Glutamatergic neuron (in vitro differentiated cells): ENCODE results near the gene MACROD2. TPM values are rescaled to one million over a fixed set of nuclear protein-coding genes. Genes with fewer than 3 reads are reported as not detected.

Experiments
- DNase-seq: peaks from one replicate; pipeline ENCODE4 v3.0.0; 2022
- H3K27ac Mint-ChIP-seq: one replicate; pipeline ENCODE4 v1.8.0; 2020; ENCODE audit warnings: mild to moderate bottlenecking, mixed read lengths, inconsistent platforms; ENCODE audit not compliant: unreplicated experiment
- H3K27me3 Mint-ChIP-seq: one replicate; pipeline ENCODE4 v1.8.0; 2020; ENCODE audit warnings: mild to moderate bottlenecking, moderate library complexity, mixed read lengths, inconsistent platforms; ENCODE audit not compliant: unreplicated experiment
- H3K36me3 Mint-ChIP-seq: one replicate; pipeline ENCODE4 v1.8.0; 2020; ENCODE audit warnings: mild to moderate bottlenecking, mixed read lengths, inconsistent platforms; ENCODE audit not compliant: unreplicated experiment
- H3K4me1 Mint-ChIP-seq: one replicate; pipeline ENCODE4 v1.8.0; 2020; ENCODE audit warnings: mild to moderate bottlenecking, low read depth, mixed read lengths, inconsistent platforms; ENCODE audit not compliant: unreplicated experiment
- H3K4me3 Mint-ChIP-seq: one replicate; pipeline ENCODE4 v1.8.0; 2020; ENCODE audit warnings: mild to moderate bottlenecking, mixed read lengths, inconsistent platforms; ENCODE audit not compliant: unreplicated experiment
- H3K9me3 Mint-ChIP-seq: one replicate; pipeline ENCODE4 v1.8.0; 2020; ENCODE audit warnings: mild to moderate bottlenecking, moderate library complexity, mixed read lengths, inconsistent platforms; ENCODE audit not compliant: unreplicated experiment
- CTCF ChIP-seq: fragments of 200-600 bp; sonication (generic); IDR thresholded peaks from one replicate; pipeline ENCODE4 v1.5.0; 2021; ENCODE audit not compliant: partially characterized antibody, unreplicated experiment
- total RNA-seq: library from RNA; stranded (reverse); fragmentation: NEBNext Ultra II Directional; extraction: Animal tissue kit (Norgen Biotek cat#: 25700); gene quantifications from one replicate; pipeline ENCODE4 v1.2.1, GENCODE V29; 2021; ENCODE audit not compliant: unreplicated experiment

The MACROD2 gene
- total RNA-seq, 1 donor from 2014 or later = 8.7 TPM

GRCh38 chr20:14568225-14568624 lies 572.9 kb downstream of the MACROD2 start:
- no peak overlapping the region for H3K4me3 Mint-ChIP-seq
- TF ChIP-seq CTCF = no peak
- no peaks in the 10 kb centered on the region for H3K4me1 Mint-ChIP-seq
- no peaks in the 10 kb centered on the region for H3K9me3 Mint-ChIP-seq
- H3K27ac Mint-ChIP-seq = no peak overlapping the region
- H3K36me3 Mint-ChIP-seq = no peaks in the 10 kb centered on the region
- DNase-seq = no peak
- no peaks in the 10 kb centered on the region for H3K27me3 Mint-ChIP-seq

- Mint-ChIP-seq H3K36me3 (no peaks in the 10 kb centered on the region), H3K4me1 (no peaks in the 10 kb centered on the region), H3K9me3 (no peaks in the 10 kb centered on the region), H3K27ac (no peak overlapping the region), H3K27me3 (no peaks in the 10 kb centered on the region), H3K4me3 (no peak overlapping the region)
- TF ChIP-seq CTCF = no peak
- DNase-seq = no peak
These were observed 573.4 kb downstream of the MACROD2 start for GRCh38 chr20:14568701-14569100.

GRCh38 chr20:14569641-14570040 lies 574.3 kb downstream of the MACROD2 start:
- TF ChIP-seq CTCF = no peak
- Mint-ChIP-seq H3K36me3 (no peaks in the 10 kb centered on the region), H3K27me3 (no peaks in the 10 kb centered on the region), H3K4me3 (no peak overlapping the region), H3K4me1 (no peaks in the 10 kb centered on the region), H3K9me3 (no peaks in the 10 kb centered on the region), H3K27ac (no peak overlapping the region)
- DNase-seq = no peak

- H3K9me3 Mint-ChIP-seq = no peaks in the 10 kb centered on the region
- no peak for DNase-seq
- H3K27me3 Mint-ChIP-seq = no peaks in the 10 kb centered on the region
- no peaks in the 10 kb centered on the region for H3K36me3 Mint-ChIP-seq
- no peak for TF ChIP-seq CTCF
- H3K27ac Mint-ChIP-seq = no peak overlapping the region
- H3K4me3 Mint-ChIP-seq = no peak overlapping the region
- no peaks in the 10 kb centered on the region for H3K4me1 Mint-ChIP-seq
These were observed 575.5 kb downstream of the MACROD2 start for GRCh38 chr20:14570811-14571210.

GRCh38 chr20:14573676-14574075 lies 578.4 kb downstream of the MACROD2 start:
- Mint-ChIP-seq H3K36me3 (no peaks in the 10 kb centered on the region), H3K27ac (no peak overlapping the region), H3K4me1 (peaks cover 5% of the 10 kb centered on the region), H3K9me3 (no peaks in the 10 kb centered on the region), H3K27me3 (no peaks in the 10 kb centered on the region), H3K4me3 (no peak overlapping the region)
- no peak for DNase-seq
- TF ChIP-seq CTCF = no peak
